MM.1S (cell line): ENCODE results near the gene ANKRD29.

Experiments
- DNase-seq: peaks from one replicate; pipeline ENCODE4 v3.0.0-alpha.2; 2015
- H2AFZ ChIP-seq: fragments of 300-600 bp; sonication (generic); 2 replicates; pipeline ENCODE4 v1.6.0; 2016; ENCODE audit warnings: antibody characterized with exemption, low read length
- H3F3A ChIP-seq: fragments of 300-600 bp; sonication (generic); 2 replicates; pipeline ENCODE4 v1.6.1; 2016; ENCODE audit warnings: mild to moderate bottlenecking, antibody characterized with exemption, low read length, moderate library complexity, mixed read lengths; ENCODE audit not compliant: insufficient read depth
- H3K27ac ChIP-seq: fragments of 300-600 bp; sonication (generic); 2 replicates; pipeline ENCODE4 v1.5.1; 2016; ENCODE audit warnings: mild to moderate bottlenecking, low read length
- H3K27me3 ChIP-seq: fragments of 300-600 bp; sonication (generic); replicated peaks from 2 replicates; pipeline ENCODE4 v1.6.0; 2016; ENCODE audit warnings: low read length; ENCODE audit not compliant: insufficient read depth
- H3K36me3 ChIP-seq: fragments of 300-600 bp; sonication (generic); replicated peaks from 2 replicates; pipeline ENCODE4 v1.6.1; 2016; ENCODE audit warnings: mild to moderate bottlenecking, low read length, mixed read lengths; ENCODE audit not compliant: insufficient read depth
- H3K4me1 ChIP-seq: fragments of 300-600 bp; sonication (generic); 2 replicates; pipeline ENCODE4 v1.6.1; 2016; ENCODE audit warnings: low read length, mixed read lengths
- H3K4me2 ChIP-seq: fragments of 300-600 bp; sonication (generic); 2 replicates; pipeline ENCODE4 v1.6.0; 2016; ENCODE audit warnings: low read depth, low read length
- H3K4me3 ChIP-seq: fragments of 300-600 bp; sonication (generic); 2 replicates; pipeline ENCODE4 v1.5.1; 2016; ENCODE audit warnings: low read length, mixed read lengths
- H3K79me2 ChIP-seq: fragments of 300-600 bp; sonication (generic); 2 replicates; pipeline ENCODE4 v1.6.1; 2016; ENCODE audit warnings: mixed run types, low read length, mixed read lengths
- H3K9ac ChIP-seq: fragments of 300-600 bp; sonication (generic); 2 replicates; pipeline ENCODE4 v1.6.1; 2016; ENCODE audit warnings: low read length, mixed read lengths
- H3K9me2 ChIP-seq: fragments of 300-600 bp; sonication (generic); replicated peaks from 2 replicates; pipeline ENCODE4 v1.6.1; 2016; ENCODE audit warnings: mild to moderate bottlenecking, low read length, mixed read lengths; ENCODE audit not compliant: insufficient read depth
- H3K9me3 ChIP-seq: fragments of 300-600 bp; sonication (generic); replicated peaks from 2 replicates; pipeline ENCODE4 v1.6.1; 2016; ENCODE audit warnings: mild to moderate bottlenecking, low read length, mixed read lengths; ENCODE audit not compliant: insufficient read depth
- H4K20me1 ChIP-seq: fragments of 300-600 bp; sonication (generic); 2 replicates; pipeline ENCODE4 v1.6.1; 2016; ENCODE audit warnings: mild to moderate bottlenecking, low read length, moderate library complexity, mixed read lengths; ENCODE audit not compliant: insufficient read depth
- EZH2 ChIP-seq: fragments of 300-600 bp; sonication (generic); optimal IDR thresholded peaks from 2 replicates; pipeline ENCODE3; 2017; ENCODE audit warnings: low read depth, mild to moderate bottlenecking, antibody characterized with exemption, low read length, mixed read lengths
- EZH2phosphoT487 ChIP-seq: fragments of 300-600 bp; sonication (generic); IDR thresholded peaks from 2 replicates; pipeline ENCODE4 v1.6.1; 2018; ENCODE audit warnings: antibody characterized with exemption, low read length
- TF ChIP-seq, protein P1 (sequence below): fragments of 300-600 bp; sonication (generic); IDR thresholded peaks from 2 replicates; pipeline ENCODE4 v1.5.1; 2016; ENCODE audit warnings: antibody characterized with exemption, low read length, mixed read lengths

The ANKRD29 gene

DNA sequence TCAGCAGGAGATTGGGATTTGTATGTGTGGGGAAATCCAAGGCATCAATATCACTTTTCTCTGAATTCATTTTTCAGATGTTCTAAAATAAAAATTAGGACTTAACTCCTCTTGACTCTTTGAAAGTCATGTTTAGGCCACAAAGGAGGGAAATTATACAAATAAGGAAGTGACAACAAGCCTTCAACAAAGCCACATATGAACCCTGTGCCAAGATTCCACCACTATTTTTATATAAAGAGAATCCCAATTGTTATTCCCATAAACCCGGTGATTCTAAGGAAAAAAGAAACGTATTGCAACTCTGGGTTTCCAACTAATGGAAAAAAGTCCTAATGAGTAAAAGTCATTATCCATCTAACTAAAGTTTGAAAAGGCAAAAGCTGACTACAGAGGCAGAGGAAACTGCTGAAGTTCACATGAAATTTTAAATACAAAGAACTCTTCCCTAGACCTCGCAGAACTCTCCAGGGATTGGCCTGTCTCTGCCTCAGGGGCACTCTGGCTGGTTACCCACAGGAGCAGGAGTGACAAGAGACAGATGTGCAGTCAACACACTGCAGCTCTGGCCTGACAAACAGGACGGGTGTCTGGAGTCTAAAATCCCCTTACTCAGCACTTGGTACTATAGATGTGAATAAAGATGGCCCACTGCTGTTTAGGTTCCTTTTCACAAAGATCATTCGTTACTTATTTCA is 88.0 kb downstream of the ANKRD29 start:
- Histone ChIP-seq H3K9ac (no peak overlapping the region), H3K9me3 (no peaks in the 10 kb centered on the region), H3K4me3 (no peak overlapping the region), H3K27me3 (no peaks in the 10 kb centered on the region), H3K4me1 (peaks cover 15% of the 10 kb centered on the region), H3K9me2 (no peaks in the 10 kb centered on the region), H3K36me3 (no peaks in the 10 kb centered on the region), H3K27ac (no peak overlapping the region), H2AFZ (no peak overlapping the region), H3K79me2 (peaks cover 9% of the 10 kb centered on the region), H4K20me1 (no peaks in the 10 kb centered on the region), H3F3A (no peaks in the 10 kb centered on the region), H3K4me2 (no peak overlapping the region)
- no peak for DNase-seq
- TF ChIP-seq EZH2phosphoT487 (no peak), EZH2 (no peak)
- TF ChIP-seq, protein P1, sequence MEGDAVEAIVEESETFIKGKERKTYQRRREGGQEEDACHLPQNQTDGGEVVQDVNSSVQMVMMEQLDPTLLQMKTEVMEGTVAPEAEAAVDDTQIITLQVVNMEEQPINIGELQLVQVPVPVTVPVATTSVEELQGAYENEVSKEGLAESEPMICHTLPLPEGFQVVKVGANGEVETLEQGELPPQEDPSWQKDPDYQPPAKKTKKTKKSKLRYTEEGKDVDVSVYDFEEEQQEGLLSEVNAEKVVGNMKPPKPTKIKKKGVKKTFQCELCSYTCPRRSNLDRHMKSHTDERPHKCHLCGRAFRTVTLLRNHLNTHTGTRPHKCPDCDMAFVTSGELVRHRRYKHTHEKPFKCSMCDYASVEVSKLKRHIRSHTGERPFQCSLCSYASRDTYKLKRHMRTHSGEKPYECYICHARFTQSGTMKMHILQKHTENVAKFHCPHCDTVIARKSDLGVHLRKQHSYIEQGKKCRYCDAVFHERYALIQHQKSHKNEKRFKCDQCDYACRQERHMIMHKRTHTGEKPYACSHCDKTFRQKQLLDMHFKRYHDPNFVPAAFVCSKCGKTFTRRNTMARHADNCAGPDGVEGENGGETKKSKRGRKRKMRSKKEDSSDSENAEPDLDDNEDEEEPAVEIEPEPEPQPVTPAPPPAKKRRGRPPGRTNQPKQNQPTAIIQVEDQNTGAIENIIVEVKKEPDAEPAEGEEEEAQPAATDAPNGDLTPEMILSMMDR = no peak

GRCh38 chr18:23573626-23574431 is 88.9 kb downstream of the ANKRD29 start:
- no peak overlapping the region for H3K4me3 ChIP-seq
- H3K4me1 ChIP-seq = peaks cover 14% of the 10 kb centered on the region
- H3F3A ChIP-seq = no peaks in the 10 kb centered on the region
- H3K36me3 ChIP-seq = no peaks in the 10 kb centered on the region
- H2AFZ ChIP-seq = no peak overlapping the region
- no peaks in the 10 kb centered on the region for H3K27me3 ChIP-seq
- no peak overlapping the region for H3K27ac ChIP-seq
- H3K79me2 ChIP-seq = peaks cover 5% of the 10 kb centered on the region
- H3K4me2 ChIP-seq = no peak overlapping the region
- no peaks in the 10 kb centered on the region for H3K9me2 ChIP-seq
- no peaks in the 10 kb centered on the region for H4K20me1 ChIP-seq
- no peak overlapping the region for H3K9ac ChIP-seq
- DNase-seq = peak; percentile 12
- no peaks in the 10 kb centered on the region for H3K9me3 ChIP-seq
- no peak for TF ChIP-seq EZH2phosphoT487
- no peak for TF ChIP-seq EZH2
- TF ChIP-seq, protein P1 = no peak

GRCh38 chr18:23573020-23573419 is 89.7 kb downstream of the ANKRD29 start:
- Histone ChIP-seq H3K9ac (no peak overlapping the region), H3K9me2 (no peaks in the 10 kb centered on the region), H3K79me2 (0 out of 2 replicates have a peak, but pooled peaks cover 4% of the 10 kb centered on the region), H3F3A (no peaks in the 10 kb centered on the region), H3K27ac (no peak overlapping the region), H3K9me3 (no peaks in the 10 kb centered on the region), H4K20me1 (no peaks in the 10 kb centered on the region), H2AFZ (no peak overlapping the region), H3K27me3 (no peaks in the 10 kb centered on the region), H3K36me3 (no peaks in the 10 kb centered on the region), H3K4me1 (peaks cover 11% of the 10 kb centered on the region), H3K4me3 (no peak overlapping the region), H3K4me2 (no peak overlapping the region)
- no peak for DNase-seq
- TF ChIP-seq EZH2 = no peak
